ENCODE results near the gene TRAF3IP3. TPM values are rescaled to one million over a fixed set of nuclear protein-coding genes. Genes with fewer than 3 reads are reported as not detected.
A peak's percentile ranks its signal among the peaks of the same experiment; 100 is the strongest.

TRAF3IP3 gene
- total RNA-seq, 1 donor from 2014 or later, result 0.85 TPM

- Mint-ChIP-seq H3K36me3 (no peaks in the 10 kb centered on the region), H3K27ac (no peak overlapping the region), H3K27me3 (ENCODE audit: low read depth) (no peaks in the 10 kb centered on the region), H3K4me3 (no peak overlapping the region), H3K4me1 (peaks cover 48% of the 10 kb centered on the region), H3K9me3 (no peaks in the 10 kb centered on the region)
- DNase-seq (ENCODE audit: low spot score in 2 of 2, unreplicated experiment in 2 of 2), result no peak
- no peak for TF ChIP-seq CTCF (IDR thresholded peaks at IDR 0.05; ENCODE audit: unreplicated experiment)
Measured at GRCh38 chr1:209819058-209819457, 63.2 kb downstream of the TRAF3IP3 start.

DNA sequence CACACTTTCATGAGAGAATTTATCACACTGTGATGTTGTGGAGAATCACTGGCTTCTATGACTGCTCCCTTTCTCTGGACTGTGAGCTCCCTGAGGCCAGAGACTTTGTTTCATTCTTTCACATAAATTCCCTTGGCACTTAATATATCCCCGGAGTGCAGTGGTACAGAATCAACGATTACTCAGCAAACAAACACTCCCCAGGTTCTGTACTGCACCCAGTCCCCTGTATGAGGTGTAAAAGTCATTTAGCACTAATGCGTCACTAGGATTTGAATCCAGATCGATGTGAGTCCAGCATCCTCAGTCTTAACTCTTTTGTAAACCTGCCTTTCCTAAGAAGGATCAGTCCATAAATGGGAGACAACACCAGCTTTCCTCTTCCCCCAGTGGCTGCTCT, 65.1 kb downstream of the TRAF3IP3 start:
- no peaks in the 10 kb centered on the region for H3K9me3 Mint-ChIP-seq
- TF ChIP-seq CTCF (IDR thresholded peaks at IDR 0.05; ENCODE audit: unreplicated experiment), result no peak
- DNase-seq (ENCODE audit: low spot score in 2 of 2, unreplicated experiment in 2 of 2), result no peak
- H3K36me3 Mint-ChIP-seq, result no peaks in the 10 kb centered on the region
- peaks cover 39% of the 10 kb centered on the region for H3K4me1 Mint-ChIP-seq
- H3K27me3 Mint-ChIP-seq (ENCODE audit: low read depth), result no peaks in the 10 kb centered on the region
- H3K4me3 Mint-ChIP-seq, result no peak overlapping the region
- H3K27ac Mint-ChIP-seq, result no peak overlapping the region

DNA sequence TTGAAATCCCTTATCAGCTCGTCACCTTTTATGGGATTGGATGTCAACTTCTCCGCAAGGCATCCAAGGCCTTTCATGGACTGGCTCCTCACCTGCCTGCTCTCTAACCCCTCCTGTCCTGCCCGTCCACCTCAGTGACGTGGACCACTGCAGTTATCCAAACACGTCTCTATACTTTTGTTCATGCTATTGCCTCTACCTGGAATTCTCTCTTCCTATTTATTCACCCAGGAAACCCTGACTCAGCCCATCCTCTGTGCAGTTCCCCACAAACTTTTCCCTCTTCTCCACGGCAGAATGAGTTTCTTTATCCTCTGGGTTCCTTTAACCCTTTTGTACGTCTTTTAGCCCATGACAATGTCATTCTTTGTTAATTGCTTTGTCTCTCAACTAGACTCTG, 66.9 kb downstream of the TRAF3IP3 start:
- DNase-seq (ENCODE audit: low spot score in 2 of 2, unreplicated experiment in 2 of 2), result no peak
- Mint-ChIP-seq H3K27me3 (ENCODE audit: low read depth) (no peaks in the 10 kb centered on the region), H3K36me3 (no peaks in the 10 kb centered on the region), H3K9me3 (no peaks in the 10 kb centered on the region), H3K27ac (no peak overlapping the region), H3K4me1 (peaks cover 35% of the 10 kb centered on the region), H3K4me3 (no peak overlapping the region)
- TF ChIP-seq CTCF (IDR thresholded peaks at IDR 0.05; ENCODE audit: unreplicated experiment), result no peak

GRCh38 chr1:209823143-209824041, 67.5 kb downstream of the TRAF3IP3 start:
- Mint-ChIP-seq H3K27ac (no peak overlapping the region), H3K36me3 (no peaks in the 10 kb centered on the region), H3K4me3 (peak overlapping the region; percentile 31), H3K27me3 (ENCODE audit: low read depth) (no peaks in the 10 kb centered on the region), H3K4me1 (peaks cover 38% of the 10 kb centered on the region), H3K9me3 (no peaks in the 10 kb centered on the region)
- DNase-seq (ENCODE audit: low spot score in 2 of 2, unreplicated experiment in 2 of 2), result no peak
- TF ChIP-seq CTCF (IDR thresholded peaks at IDR 0.05; ENCODE audit: unreplicated experiment), result peak; percentile 91

GRCh38 chr1:209825591-209826434, 70.0 kb downstream of the TRAF3IP3 start:
- H3K27ac Mint-ChIP-seq, result peak overlapping the region; percentile 23
- H3K27me3 Mint-ChIP-seq (ENCODE audit: low read depth), result no peaks in the 10 kb centered on the region
- H3K4me1 Mint-ChIP-seq, result peaks cover 39% of the 10 kb centered on the region
- no peak for DNase-seq (ENCODE audit: low spot score in 2 of 2, unreplicated experiment in 2 of 2)
- no peak overlapping the region for H3K4me3 Mint-ChIP-seq
- H3K36me3 Mint-ChIP-seq, result no peaks in the 10 kb centered on the region
- H3K9me3 Mint-ChIP-seq, result no peaks in the 10 kb centered on the region
- TF ChIP-seq CTCF (IDR thresholded peaks at IDR 0.05; ENCODE audit: unreplicated experiment), result no peak

All from mesothelial cell of epicardium (in vitro differentiated cells).